ENCODE measurements around the gene RIMS4.

Gene RIMS4

DNA sequence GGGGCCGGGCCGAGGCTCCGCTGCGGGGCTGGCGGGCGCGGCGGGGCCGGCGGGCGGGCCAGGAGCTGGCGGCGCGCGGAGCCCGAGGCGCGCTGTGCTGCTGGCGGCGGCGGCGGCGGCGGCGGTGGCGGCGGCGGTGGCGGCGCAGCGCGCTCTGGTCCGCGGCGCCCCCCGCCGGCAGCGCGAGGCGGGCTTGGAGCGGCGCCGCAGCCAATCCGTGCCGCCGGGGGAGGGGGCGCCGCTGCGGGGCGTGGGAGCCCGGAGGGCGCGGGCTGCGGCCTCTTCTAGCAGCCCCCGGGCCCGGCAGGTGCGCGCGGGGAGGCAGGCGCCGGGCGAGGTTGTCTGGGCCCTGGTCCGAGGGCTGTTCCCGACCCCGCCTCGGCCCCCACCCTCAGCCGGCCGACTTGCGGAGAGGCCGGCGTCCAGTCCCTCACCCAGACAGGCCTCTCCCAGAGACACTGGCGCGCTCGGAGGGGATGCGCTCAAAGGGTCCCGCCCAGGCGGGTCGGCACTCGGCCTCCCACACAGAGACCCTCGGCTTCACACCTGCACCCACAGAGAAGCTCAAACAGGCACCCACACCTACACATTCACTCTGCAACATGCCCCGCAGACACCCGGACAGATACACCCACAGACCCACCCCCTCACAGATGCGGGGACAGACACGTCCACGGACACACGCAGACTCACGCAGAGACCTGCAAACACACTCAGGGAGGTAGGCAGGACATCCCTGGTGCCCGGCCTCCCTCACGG is at the start of gene RIMS4:
Gene RIMS4, minus strand, starts transcription at position 156 of the 759 bp plus-strand sequence. CDS start 275 bp downstream, outside the sequence.
- DNase-seq (ENCODE audit: low spot score), result peak; percentile 94

DNA sequence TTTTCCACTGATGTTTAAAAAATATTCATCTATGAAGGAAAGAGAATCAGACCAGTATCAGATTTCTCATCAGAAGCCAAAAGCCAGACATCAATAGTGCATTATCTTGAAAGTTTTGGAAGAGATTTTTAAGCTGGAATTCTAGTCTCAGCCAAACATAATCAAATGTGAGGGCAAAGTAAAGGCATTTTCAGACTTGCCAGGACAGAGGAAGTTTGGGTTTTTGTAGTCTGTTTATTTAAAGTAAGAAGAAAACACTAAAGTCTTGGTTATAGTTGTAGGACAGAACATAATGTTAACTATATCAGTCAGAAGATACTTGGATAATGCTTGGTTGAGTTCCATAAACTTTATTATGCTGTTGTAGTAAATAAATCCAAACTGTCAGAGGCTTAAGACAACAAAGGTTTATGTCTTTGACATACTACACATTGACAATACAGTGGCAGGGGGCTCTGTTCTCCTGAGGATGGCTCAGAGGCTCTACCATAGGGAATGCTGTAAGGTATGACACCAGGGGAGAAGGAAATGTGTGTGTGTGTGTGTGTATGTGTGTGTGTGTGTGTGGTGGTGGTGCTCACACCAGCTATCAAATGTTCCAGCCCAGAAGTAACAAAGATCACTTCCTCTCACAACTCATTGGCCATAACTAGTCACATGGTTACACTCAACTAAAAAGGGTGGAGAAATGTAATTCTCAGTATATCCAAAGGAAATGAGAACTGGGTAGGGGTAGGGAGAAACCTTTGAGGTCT is 48.4 kb upstream of the RIMS4 start:
- DNase-seq (ENCODE audit: low spot score), result no peak

DNA sequence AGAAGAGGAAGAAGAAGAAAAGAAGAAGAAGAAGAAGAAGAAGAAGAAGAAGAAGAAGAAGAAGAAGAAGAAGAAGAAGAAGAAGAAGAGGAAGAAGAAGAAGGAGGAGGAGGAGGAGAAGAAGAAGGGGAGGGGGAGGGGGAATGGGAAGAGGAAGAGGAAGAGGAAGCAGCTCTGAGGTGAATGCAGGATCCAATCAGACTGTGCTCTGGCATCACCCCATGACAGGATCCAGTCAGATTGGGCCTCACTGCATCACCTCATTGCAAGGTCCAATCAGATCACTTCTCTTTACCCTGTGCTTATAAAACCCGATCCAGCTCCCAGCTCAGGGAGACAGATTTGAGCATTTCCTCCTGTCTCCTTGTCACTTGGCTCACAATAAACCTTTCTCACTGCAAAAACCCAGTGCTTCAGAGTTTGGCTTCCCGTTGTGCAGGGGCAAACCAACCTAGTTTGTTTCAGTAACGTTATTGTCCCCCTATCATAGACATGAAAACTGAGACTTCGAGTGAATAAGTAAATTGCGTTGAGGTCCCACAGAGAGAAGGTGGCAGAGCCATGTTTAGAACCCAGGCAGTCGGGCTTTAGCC is 46.6 kb upstream of the RIMS4 start:
- DNase-seq (ENCODE audit: low spot score), result no peak

DNA sequence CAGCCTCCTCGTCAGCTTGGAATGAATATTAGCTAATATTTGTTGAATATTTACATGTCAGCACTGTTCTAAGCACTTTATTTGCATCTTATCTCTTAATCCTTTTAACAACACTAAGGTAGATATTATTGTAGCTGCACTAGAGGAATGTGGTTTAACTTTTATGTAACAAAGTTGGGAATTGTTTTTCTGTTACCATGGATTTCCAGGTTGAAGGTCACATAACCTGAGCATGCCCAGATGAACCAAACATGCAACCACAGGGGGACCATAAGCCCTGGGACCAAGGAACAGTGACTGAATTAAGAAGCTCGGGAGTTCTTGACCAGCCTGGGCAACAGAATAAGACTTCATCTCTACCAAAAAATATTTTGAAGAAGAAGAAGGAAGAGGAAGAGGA is 46.1 kb upstream of the RIMS4 start:
- DNase-seq (ENCODE audit: low spot score), result no peak

DNA sequence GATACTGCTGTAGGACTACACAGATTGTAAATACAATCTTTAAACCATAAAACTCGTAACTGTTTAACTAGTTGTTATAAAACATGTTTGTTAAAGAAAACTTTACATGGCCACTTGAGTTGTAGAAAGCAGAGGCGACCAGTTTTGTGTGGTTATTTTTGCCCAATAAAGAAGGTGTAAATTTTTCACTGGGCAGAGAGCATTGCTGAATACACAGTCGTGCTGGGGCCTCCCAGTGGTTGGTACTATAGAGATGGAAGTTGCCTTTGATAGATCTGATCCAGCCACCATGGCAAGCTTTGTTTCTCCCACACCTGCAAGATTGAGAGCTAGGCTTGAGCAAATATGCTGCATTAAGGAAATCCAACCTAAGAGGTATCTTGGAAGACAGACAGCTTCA is 41.2 kb upstream of the RIMS4 start:
- no peak for DNase-seq (ENCODE audit: low spot score)

DNA sequence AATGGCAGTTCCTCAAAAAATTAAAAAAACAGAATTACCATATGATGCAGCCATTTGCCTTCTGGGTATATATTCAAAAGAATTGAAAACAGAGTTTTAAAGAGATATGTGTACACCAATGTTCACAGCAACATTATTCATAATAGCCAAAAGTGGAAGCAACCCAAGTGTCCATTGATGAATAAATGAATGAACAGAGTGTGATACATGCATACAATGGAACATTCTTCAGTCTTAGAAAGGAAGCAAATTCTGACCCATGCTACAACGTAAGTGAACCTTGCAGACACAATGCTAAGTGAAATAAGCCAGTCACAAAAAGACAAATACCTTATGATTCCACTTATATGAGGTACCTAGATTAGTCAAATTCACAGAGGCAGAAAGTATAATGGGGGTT is 40.5 kb upstream of the RIMS4 start:
- no peak for DNase-seq (ENCODE audit: low spot score)

DNA sequence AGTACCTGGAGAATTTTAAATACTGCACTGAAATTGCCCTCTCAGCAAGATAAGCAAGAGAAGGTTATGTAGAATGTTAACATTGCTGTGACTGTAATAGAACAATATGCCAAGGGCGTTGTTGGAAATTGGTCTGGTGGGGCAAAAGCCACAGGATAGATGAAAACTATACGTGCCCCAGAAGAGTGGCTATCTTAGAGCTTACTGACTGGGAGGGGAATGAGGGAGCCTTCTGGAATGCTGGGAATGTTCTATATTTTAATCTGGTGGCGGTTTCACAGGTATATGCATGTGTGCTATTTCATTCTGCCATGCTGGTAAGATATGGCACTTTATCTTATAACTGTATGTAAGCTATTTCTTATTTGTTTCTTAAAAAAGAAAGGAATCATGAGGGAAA is 39.9 kb upstream of the RIMS4 start:
- no peak for DNase-seq (ENCODE audit: low spot score)

DNA sequence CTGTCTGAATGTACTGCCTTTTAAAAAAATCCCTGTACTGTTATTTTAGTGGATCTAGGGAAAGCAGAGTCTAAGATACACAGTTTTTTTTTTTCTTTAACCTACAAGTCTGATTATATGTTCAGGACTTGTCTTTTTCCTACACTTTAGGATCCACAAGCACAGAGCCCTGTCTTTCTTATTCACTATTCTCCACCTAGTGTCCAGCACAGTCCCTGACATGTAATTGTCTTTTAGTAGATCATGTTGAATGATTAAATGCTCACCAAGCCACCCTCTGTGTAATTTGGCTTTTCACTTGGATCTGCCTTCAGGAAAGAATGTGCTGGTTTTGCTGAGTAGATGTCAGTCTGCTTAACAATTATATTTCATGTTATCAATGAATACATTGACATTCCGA is 39.4 kb upstream of the RIMS4 start:
- no peak for DNase-seq (ENCODE audit: low spot score)

DNA sequence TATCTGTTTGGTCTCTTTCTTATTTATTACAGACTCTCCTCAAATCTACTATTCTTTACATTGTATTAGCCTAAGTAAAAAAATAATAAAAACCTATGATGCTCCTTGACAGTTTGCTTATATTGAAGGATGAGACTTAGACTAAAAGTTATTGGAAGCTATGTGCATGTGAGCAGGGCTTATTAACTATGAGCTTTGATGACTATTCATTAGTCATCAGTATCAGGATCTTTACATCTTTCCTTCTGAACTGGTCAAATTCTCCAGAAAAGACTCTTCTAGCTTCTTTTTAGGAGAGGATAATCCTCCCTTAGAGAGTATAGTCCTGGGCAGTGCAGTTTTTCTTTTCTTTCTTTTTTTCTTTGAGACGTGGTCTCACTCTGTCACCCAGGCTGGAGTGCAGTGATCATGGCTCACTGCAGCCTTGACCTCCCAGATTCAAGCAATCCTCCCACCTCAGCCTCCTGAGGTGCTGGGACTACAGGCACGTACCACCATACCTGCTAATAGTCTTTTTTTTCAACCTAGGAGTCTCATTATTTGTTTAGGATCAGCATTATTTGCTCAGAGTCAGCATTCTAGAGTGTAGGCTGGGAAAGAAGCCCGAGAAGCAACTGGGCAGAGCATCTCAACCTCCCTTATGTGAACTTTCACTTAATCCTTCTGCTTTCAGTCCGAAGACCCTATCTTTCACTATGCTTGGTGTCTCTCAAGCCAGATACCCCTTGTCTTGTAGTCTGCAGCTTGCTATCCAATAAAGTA is 38.1 kb upstream of the RIMS4 start:
- DNase-seq (ENCODE audit: low spot score), result no peak

DNA sequence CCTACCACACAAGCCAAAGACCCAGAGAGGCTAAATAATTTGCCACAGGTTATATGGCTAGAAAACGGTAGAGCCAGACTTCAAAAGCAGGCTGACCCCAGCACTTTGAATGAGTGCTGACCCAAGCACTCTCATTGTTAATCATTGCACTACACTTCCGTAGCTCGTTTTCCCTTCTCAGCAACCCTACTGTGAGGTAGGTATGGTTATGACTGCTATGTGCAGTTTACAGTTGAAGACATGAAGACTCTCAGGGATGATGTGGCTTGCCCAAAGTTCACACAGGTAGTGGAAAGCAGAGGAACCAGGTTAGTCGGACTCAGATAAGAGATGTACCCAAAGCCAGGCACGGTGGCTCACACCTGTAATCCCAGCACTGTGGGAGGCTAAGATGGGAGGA is 33.5 kb upstream of the RIMS4 start:
- DNase-seq (ENCODE audit: low spot score), result no peak

DNA sequence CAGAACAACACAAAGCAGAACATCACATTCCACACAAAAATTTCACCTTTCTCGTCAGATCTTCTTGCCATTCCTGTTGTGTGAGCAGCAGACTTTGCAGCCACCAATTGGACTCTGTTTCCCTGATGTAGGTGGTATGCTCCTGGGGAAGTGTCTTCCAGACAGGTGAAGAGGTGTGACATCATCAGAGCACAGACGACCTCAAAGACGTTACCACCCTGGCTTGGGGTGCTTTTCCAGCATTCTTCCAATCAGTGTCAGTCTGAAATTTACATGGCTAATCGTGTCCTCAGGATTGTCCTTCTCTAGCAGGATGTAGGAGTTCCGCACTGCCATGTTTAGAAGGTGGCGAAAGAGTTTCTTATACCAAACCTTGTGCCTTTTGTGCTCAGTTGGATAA is 31.6 kb upstream of the RIMS4 start:
- DNase-seq (ENCODE audit: low spot score), result no peak

DNA sequence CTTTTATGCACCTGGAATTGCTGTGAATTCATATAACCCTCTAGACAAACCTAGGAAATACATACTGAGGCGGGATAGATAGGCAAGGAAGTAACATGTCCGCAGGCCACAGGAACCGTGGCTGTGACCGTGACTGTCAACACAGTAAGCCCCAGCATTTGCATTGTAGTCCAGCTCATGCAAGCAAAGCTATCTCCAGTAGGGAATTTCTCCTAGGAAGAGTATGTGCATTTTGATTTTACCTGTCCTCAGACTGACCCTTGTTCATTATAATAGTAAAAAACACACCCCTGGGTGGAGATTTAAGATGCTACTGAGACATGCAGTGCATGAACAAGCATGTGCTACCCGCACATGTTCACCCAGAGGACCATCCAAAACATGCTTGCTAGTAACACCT is 30.5 kb upstream of the RIMS4 start:
- no peak for DNase-seq (ENCODE audit: low spot score)

DNA sequence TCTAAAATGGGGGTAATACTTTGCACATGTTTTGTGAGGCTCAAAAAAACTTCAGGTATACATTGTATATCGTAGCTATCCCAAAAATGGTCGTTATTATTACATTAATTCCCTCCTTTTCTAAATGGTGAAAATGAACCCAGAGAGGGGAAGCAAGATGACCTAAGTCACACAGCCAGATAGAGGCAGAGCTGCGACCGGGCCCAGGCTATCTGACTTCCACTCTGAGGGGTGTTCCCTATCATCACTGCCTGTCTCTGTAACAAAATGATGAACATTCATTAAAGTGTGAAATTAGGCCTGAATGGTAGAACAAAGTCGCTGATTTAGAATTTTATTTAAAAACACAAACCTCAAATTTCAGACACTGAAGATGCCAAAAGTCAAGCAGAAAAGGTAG is 29.1 kb upstream of the RIMS4 start:
- no peak for DNase-seq (ENCODE audit: low spot score)

DNA sequence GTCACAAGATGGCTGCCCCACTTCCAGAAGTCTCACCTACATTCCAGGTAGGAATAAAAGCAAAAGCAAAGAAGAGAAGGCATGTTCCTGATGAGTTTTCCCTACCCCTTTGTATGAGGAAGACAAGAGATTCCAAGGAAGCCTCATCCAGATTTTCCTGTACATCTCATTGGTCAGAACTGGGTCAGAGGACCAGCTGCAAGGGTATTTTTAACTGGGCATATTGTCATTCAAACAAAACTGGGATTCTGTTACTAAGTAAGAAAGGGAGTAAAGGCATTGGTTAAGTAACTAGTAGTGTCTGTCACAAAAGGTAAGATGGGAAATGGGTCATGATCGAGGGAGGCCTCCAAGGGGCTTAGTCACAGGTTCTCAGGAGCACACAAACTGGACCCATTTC is 28.2 kb upstream of the RIMS4 start:
- DNase-seq (ENCODE audit: low spot score), result no peak

DNA sequence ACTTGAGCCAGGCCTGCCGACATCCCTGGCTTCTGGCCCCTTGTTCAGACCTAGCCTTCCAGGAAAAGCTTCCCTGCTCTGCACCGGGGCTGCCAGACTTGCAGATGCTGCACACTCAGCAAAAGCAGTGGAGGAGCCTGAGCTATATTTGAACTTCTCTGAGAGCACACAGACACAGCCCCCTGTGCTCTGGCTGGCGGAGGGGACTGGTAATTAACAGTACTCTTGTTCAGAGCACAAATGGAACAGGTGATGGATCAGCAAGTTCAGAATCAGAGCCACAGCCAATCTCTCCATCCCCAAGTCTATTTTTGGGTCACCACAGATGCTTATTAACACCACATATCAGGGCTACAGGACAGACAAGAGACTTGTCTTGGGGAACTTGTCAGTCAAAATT is 27.6 kb upstream of the RIMS4 start:
- no peak for DNase-seq (ENCODE audit: low spot score)

DNA sequence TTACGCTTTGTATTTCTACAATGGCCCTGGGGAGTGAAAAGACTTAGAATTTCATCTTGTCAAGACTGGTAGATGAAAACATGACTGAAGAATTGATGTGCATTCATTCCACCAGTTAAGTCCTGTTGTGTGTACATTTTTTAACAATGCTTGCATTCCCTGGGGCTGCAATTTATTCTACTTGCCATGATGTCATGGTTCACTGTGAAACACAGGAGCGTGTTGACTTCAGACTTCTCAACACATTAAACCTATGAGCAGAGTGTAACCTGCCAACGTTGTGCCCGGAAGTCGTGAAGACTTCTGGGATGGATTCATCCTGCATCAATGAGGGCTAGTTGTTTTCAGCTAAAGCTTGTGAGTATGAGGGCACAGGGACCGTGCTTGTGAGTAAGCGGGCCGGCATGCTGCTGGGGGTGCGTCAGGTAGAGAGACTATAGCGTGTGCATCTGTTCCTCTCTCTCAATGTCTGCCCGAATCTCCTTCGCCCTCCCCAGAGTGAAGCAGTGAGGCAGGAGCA is 26.3 kb upstream of the RIMS4 start:
- no peak for DNase-seq (ENCODE audit: low spot score)

DNA sequence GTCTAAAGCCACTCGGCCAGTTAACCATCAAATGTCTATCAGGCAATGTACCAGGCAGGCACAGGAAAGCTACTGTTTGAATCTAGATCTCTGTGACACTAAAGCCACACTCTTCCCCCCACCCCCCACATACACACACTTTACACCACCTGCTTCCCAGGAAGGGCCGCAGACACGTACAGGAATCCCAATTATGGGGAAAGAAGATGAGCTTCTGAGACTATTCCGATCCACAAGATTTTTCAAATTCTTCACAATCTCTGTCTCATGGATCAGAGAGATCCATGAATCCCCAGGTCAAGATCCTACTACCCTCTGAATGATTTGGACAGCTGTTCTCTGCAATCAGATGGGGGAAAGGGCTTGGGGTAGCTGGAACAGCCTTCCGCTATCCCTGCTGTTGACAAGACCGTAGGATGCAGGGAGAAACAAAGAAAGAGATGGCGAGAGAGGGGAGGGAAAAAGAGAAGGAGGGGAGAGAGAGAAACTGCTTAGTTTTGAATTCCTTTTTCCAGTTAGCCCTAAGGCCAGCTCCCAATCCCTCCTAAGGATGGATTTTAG is 25.4 kb upstream of the RIMS4 start:
- no peak for DNase-seq (ENCODE audit: low spot score)

DNA sequence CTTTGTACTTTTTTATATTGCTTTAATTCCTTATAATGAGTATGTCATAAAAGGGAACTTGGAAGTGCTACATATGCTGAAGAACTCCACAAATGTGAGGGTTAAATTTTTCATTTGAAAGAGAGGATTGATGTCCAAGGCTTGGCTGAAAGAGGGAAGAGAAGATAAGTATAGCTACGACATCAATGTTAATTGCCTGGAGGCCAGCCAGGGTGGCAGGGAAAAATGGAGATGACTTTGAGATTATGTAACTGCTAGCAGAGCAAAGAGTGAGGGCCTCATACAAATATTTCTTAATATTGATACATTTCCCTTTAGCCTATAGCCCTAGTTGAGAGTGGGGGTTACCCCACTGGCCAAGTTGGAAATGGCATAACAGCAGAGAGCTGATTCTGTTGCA is 24.8 kb upstream of the RIMS4 start:
- DNase-seq (ENCODE audit: low spot score), result no peak

DNA sequence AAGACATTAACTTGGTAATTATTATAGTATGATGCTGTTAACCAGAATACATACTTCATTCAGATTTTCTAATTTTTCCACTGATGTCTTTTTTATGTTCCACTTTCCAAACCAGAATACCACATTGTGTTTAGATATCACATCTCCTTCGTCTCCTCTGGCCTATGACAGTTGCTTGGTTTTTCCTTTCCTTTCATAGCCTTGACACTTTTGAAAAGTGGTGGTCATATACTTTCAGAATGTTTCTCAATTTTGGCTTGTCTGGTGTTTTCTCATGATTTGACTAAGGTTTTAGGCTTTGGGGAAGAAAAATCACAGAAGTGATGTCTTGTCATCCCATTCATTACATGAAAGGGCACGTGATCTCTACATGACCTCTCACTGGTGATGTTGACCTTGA is 24.3 kb upstream of the RIMS4 start:
- no peak for DNase-seq (ENCODE audit: low spot score)

DNA sequence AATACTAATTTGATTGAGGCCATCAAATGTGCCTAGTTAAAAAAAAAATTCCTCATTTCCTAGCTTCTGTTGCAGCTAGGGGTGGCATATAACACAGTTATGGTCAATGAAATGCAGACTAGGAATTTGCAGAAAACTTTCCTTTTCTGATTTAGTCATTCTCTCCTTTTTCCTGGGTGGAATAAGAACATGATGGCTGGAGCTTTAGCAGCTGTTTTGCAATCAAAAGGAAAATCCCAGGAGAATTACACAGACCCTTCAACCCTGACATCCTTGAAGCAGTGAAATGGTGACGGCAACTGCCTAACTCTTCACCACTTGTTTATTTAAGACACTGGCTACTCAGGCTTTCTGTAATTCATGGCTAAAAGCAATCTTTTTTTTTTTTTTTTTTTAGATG is 23.1 kb upstream of the RIMS4 start:
- no peak for DNase-seq (ENCODE audit: low spot score)

DNA sequence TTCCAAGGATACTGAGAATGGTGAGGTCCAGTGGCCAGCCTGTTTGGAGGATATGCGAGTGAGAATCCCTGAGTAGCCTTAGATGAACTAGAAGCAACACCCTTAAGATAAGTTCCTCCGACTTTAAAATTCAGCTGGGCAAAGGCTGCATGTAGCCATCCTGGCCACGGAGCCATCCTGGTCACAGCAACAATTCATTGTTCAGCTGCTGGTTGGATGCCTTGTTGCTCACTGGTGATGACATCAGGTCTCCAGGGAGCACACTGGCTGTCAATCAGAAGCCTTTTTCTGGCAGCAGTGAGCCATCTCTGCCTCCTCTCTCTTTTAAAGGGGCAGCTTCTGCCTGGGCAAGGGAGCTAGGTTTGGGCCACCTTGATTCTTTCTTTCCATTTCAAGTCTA is 22.4 kb upstream of the RIMS4 start:
- DNase-seq (ENCODE audit: low spot score), result no peak

DNA sequence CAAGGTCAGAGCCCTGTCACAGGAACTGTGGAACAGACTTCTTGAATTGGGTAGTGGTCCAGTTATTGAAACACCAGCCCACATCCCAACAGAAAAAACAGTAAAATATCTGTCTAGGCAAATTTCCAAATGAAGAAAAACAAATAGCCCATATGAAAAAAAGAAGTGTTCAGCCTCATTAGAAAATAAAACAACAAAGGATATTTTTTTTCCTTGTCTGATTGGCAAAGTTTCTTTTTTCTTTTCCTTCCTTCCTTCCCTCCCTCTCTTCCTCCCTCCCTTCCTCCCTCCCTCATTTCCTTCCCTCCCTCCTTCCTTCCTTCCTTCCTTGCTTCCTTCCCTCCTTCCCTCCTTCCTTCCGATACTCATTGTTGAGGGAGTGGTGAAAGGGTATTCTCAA is 20.6 kb upstream of the RIMS4 start:
- DNase-seq (ENCODE audit: low spot score), result no peak

Measured in D341Med (cell line).